ENCODE results near the gene GGA1.

GGA1 gene

GRCh38 chr22:37660709-37661045 is 52.0 kb downstream of the GGA1 start:
- ATAC-seq (ENCODE audit: insufficient read depth, low read depth), result no peak
- H4K20me1 ChIP-seq (ENCODE audit: insufficient read depth, low read length), result peaks cover 57% of the 10 kb centered on the region
- no peaks in the 10 kb centered on the region for H3K9me3 ChIP-seq (ENCODE audit: insufficient read depth, low read length, severe bottlenecking)
- H3K27me3 ChIP-seq (ENCODE audit: insufficient read depth, low read length, poor library complexity), result no peaks in the 10 kb centered on the region
- peaks cover 45% of the 10 kb centered on the region for H3K4me1 ChIP-seq (ENCODE audit: insufficient read depth, low read length)
- peak overlapping the region; percentile 97 for H3K4me2 ChIP-seq (ENCODE audit: insufficient read depth, low read length)
- H3K27ac ChIP-seq (ENCODE audit: low read length), result peak overlapping the region; percentile 6
- no peak for DNase-seq
- H3K9ac ChIP-seq (ENCODE audit: low read depth, low read length), result peak overlapping the region; percentile 92
- no peak for TF ChIP-seq CTCF (IDR thresholded peaks at IDR 0.05; ENCODE audit: borderline replicate concordance, extremely low read depth, low read length, poor library complexity, severe bottlenecking)
- TF ChIP-seq EZH2 (IDR thresholded peaks at IDR 0.05; ENCODE audit: borderline replicate concordance, low read depth, low read length, severe bottlenecking), result no peak
- peak overlapping the region in 1 of 2 experiments; percentile 99; a peak in 2 of 4 replicates for H3K4me3 ChIP-seq (ENCODE audit: low read depth in 1 of 2, low read length in 2 of 2)
- H3K36me3 ChIP-seq (ENCODE audit: insufficient read depth, low read length), result peaks cover 51% of the 10 kb centered on the region
- H3K79me2 ChIP-seq (ENCODE audit: insufficient read depth, low read length), result peaks cover 76% of the 10 kb centered on the region
- no peak overlapping the region for H2AFZ ChIP-seq (ENCODE audit: low read depth, low read length)

DNA sequence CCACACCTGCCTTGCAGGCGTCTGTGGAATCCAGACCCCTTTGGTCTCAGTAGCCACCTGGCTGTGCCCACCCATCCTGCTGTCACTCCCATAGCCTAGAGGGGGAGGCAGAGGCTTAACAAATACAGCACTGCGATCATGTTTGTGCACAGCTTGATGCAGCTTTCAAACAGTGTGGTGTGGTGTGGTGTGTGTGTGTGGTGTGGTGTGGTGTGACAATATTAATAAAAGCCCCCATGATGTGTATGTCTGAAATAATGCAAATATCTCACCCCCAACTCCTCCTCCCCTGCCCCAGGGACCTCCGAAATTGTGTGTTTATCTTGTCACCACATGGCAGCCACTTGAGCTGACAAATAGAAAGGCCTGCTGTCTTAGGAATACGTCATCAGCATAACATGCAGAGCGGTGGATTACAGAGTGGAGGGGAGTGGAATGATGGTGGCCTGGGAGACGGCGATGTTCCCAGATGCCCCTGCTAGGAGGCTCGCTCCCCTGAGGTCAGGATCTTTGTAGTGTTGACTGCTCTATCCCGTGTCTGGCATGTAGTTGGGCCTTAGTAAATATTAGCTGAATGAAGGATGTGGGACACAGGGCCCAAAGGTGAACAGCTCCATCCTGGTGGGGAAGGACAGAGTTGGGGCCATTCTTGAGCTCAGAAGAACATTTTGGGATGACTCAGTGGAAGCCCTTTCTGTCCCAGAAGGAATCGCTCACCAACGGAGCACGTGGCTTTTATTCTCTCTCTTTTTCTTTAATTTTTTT is 52.7 kb downstream of the GGA1 start:
- H3K9ac ChIP-seq (ENCODE audit: low read depth, low read length), result peak overlapping the region; percentile 92
- H3K27ac ChIP-seq (ENCODE audit: low read length), result peak overlapping the region; percentile 39
- no peak overlapping the region for H2AFZ ChIP-seq (ENCODE audit: low read depth, low read length)
- peak overlapping the region; percentile 97 for H3K4me2 ChIP-seq (ENCODE audit: insufficient read depth, low read length)
- peak overlapping the region in 1 of 2 experiments; percentile 99; a peak in 2 of 4 replicates for H3K4me3 ChIP-seq (ENCODE audit: low read depth in 1 of 2, low read length in 2 of 2)
- no peaks in the 10 kb centered on the region for H3K27me3 ChIP-seq (ENCODE audit: insufficient read depth, low read length, poor library complexity)
- H3K4me1 ChIP-seq (ENCODE audit: insufficient read depth, low read length), result peaks cover 45% of the 10 kb centered on the region
- peaks cover 63% of the 10 kb centered on the region for H4K20me1 ChIP-seq (ENCODE audit: insufficient read depth, low read length)
- no peaks in the 10 kb centered on the region for H3K9me3 ChIP-seq (ENCODE audit: insufficient read depth, low read length, severe bottlenecking)
- TF ChIP-seq CTCF (IDR thresholded peaks at IDR 0.05; ENCODE audit: borderline replicate concordance, extremely low read depth, low read length, poor library complexity, severe bottlenecking) (peak; percentile 71), EZH2 (IDR thresholded peaks at IDR 0.05; ENCODE audit: borderline replicate concordance, low read depth, low read length, severe bottlenecking) (no peak)
- peaks cover 57% of the 10 kb centered on the region for H3K36me3 ChIP-seq (ENCODE audit: insufficient read depth, low read length)
- peaks cover 83% of the 10 kb centered on the region for H3K79me2 ChIP-seq (ENCODE audit: insufficient read depth, low read length)
- no peak for ATAC-seq (ENCODE audit: insufficient read depth, low read depth)
- DNase-seq, result peak; percentile 35

DNA sequence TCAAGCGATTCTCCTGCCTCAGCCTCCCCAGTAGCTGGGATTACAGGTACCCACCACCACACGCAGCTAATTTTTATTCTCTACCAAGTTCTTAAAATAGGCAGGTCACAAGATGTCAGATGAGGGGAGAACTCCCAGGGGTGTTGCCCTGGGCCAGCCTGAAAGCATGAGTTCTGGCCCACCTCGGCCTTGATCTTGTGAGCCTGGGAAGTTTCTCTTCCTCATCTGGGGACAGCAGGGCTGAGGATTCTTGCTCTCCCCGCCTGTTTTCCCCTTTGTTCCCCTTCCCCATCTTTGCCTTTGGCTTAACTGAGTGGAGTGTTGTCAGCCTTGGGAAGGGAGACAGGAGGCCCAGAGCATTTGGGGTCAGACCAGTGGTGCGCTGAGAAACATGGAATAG is 53.4 kb downstream of the GGA1 start:
- H3K4me3 ChIP-seq (ENCODE audit: low read depth in 1 of 2, low read length in 2 of 2), result no peak overlapping the region
- H3K36me3 ChIP-seq (ENCODE audit: insufficient read depth, low read length), result peaks cover 64% of the 10 kb centered on the region
- H3K9ac ChIP-seq (ENCODE audit: low read depth, low read length), result no peak overlapping the region
- peaks cover 45% of the 10 kb centered on the region for H3K4me1 ChIP-seq (ENCODE audit: insufficient read depth, low read length)
- TF ChIP-seq CTCF (IDR thresholded peaks at IDR 0.05; ENCODE audit: borderline replicate concordance, extremely low read depth, low read length, poor library complexity, severe bottlenecking), result no peak
- H3K27me3 ChIP-seq (ENCODE audit: insufficient read depth, low read length, poor library complexity), result no peaks in the 10 kb centered on the region
- H3K79me2 ChIP-seq (ENCODE audit: insufficient read depth, low read length), result peaks cover 88% of the 10 kb centered on the region
- ATAC-seq (ENCODE audit: insufficient read depth, low read depth) (no peak), DNase-seq (no peak)
- peak overlapping the region; percentile 42; the same call in 1 of the 2 replicates for H3K4me2 ChIP-seq (ENCODE audit: insufficient read depth, low read length)
- no peak overlapping the region for H2AFZ ChIP-seq (ENCODE audit: low read depth, low read length)
- H3K9me3 ChIP-seq (ENCODE audit: insufficient read depth, low read length, severe bottlenecking), result no peaks in the 10 kb centered on the region
- H4K20me1 ChIP-seq (ENCODE audit: insufficient read depth, low read length), result peaks cover 68% of the 10 kb centered on the region
- H3K27ac ChIP-seq (ENCODE audit: low read length), result peak overlapping the region; percentile 6; the same call in 1 of the 2 replicates

All from DND-41 (cell line).